HG03095 (cell line): ENCODE data around the gene SLC9A9.
"Not testable (repeated sequence)": the region's sequence is repeated elsewhere in the genome, so short reads cannot be mapped to it uniquely, and the experiment has no call there.

Experiments
- ATAC-seq: cut with Tn5 transposase; IDR thresholded peaks from one replicate; pipeline ENCODE4 v1.9.1; 2021; ENCODE audit warnings: moderate library complexity; ENCODE audit not compliant: unreplicated experiment

The SLC9A9 gene

DNA sequence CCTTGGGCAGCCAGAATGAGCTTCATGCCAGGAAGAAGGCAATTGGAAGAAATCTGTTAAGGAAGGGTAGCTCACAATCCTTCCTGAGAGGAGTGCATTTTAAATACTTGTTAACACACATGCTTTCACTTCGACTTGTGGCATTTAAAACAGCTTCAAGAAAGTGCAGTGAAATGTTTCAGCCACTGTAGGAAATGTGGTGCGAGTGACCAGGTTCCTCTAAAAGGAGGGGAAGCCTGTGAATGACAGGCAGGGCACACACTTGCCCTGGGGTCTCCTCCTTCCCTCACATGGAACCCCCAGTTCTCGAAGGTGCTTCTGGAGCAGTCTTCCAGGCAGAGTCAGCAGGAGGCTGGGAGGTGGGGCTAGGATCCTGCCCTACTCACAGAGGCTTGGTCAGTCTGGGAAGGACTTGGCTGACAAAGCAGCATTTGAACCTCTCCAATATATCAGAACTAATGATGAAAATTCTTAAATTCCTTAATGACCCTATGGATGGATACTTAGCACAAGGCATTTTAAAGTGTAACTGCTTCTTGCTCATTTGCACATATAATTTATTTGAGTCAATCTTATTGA is 370.1 kb downstream of the SLC9A9 start:
- ATAC-seq: no peak

DNA sequence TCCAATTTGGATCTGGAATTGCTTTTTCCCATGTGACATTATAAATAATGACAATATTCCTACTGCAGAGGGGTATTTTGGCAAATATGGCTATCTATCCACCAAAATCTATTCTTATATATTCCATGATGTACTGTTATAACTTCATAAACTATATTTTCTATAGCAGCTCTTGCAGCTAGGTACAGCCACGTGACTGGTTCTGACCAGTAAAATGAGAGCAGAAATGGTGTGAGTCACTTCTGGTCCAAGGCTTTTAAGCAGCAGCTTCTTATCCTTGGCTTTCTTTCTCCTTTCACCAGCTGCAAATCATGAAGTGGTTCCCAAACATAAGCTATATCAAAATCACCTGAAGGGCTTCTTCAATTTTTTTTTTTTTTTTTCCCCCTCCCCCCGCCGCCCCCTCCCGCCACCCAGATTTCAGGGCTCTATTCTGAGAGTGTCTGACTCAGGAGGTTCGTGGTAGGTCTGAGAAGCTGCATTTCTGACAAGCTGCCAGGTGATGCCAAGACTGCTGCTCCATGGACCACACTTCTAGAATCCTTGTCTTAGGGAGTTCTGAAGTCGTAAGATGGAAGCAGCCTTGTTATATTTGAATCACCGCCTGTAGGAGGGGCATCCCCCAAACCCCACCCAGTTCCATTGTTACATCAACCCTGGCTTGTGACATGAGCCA is 371.2 kb downstream of the SLC9A9 start:
- ATAC-seq: no peak

DNA sequence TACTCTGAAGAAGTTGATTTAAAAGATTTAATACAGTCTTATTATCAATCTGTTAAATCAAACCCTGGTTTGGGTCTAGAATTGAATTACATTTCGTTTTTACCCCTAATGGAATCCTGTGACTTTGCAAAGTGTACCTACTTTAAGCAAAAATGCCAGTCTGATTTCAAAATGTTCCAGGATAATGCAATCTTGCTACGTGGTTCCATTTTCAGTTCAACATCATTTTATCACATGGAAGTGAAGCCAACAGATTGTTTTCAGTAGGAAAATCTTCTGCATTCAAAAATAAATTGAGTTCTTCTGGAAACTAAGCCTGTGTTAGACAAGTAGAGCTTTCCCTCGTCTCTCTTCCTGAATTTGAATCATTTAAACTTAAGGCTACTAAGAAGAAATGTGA is 372.3 kb downstream of the SLC9A9 start:
- ATAC-seq: no peak

DNA sequence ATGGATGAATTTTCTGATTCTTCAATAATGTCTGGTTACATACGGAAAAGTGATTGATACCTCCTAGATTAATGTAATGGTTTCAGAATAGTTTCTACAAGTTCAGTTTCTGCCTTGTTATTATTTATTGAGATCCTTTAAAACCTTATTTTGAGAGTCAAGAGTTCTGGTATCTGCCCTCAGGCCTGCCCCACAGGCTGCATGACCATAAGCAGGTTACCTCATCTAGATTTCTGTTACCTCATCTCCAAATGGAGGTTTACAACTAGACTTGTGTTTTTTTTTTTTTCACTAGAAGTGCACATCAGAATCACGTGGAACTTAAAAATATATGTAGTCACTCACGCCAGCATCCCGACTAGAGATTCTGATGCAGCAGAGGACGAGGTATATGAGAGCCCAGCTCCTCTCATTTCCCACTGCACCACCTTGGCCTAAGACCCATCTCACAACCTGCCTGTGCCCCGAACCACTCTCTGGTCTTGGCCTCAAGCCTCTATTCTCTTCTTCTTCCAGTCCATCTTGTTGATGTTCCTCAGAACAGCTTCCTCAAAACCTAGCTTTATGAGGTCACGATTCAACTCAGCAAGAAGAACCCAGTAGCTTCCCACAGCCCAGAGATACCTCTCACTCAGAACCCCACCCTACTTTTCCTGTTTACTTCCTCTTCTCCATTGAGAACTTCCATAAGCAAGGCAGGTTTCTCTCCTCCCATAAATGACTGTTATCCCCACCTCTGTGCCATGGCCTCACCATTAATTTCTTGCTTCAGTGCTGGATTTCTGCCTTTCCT is 375.3 kb downstream of the SLC9A9 start:
- no peak for ATAC-seq

DNA sequence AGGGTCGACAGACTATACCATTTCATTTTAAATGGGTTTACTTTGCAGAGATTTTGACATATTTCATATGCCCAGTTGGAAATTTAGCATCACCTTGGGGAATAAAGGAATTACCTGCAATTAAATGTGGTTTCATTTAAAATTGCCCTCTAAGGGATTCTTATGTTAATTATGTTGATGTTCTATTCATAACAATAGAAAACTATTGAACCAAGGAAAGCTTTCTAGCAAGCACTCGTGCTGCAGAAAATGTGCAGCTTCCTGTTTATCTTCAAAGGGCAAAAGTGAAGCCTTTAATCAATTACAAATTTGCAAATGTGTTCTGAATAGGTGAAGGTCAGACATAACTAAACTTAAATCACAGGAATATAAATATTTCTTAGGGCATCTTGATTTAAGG is 376.6 kb downstream of the SLC9A9 start:
- no peak for ATAC-seq

DNA sequence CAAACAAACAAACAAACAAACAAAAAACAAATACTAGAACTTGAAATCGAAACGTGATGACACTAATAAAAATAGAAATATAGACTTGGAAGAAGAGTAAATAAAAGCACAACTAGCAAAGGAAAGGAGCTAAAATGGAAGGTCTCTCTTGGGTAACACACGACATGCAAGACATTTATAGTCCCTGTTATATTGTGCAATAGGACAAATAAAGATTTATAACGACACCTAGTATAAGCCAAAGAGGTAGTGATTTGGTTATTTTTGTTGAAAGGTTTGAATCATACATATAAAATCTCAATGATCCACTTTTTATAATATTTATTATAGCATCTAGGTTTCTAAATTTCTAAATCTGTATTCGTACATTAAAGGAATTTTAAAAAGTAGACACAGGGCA is 379.1 kb downstream of the SLC9A9 start:
- no peak for ATAC-seq

DNA sequence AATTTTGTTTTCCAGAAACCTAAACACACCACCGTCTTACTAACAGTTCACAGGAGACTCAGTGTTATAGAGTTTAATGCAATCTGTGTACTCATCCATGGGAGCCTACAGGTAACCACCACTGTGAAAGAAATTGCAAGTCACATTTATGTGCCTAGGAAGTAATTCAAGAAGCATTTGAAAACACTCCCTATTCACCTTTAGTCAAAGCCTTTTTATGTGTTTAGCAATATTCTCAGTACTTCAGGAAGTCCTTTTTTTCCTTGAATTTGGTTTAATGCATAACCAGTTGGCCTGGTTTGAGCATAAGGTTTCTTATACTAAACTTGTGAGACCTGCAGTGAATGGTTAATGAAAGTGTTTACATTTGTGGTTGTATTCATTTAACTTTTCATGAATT is 382.6 kb downstream of the SLC9A9 start:
- no peak for ATAC-seq

DNA sequence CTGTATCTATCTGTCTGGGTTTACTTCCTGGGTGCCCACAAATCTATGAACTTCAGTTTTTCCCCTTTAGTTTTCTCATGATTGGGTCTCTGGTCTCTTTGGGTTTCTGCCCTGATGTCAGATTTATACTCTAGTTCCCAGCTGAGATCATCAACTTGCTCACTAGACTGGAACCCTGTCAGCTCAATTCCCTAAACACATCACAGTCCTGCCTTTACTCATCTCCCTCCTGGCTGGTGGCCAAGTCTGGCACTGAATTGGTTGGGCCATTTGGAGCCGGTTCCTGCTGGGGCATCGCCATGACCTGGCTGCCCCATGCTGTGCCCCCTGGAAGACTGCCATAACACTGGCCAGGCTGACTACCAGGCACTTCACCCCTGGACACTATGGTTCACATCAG is 383.4 kb downstream of the SLC9A9 start:
- ATAC-seq: no peak

DNA sequence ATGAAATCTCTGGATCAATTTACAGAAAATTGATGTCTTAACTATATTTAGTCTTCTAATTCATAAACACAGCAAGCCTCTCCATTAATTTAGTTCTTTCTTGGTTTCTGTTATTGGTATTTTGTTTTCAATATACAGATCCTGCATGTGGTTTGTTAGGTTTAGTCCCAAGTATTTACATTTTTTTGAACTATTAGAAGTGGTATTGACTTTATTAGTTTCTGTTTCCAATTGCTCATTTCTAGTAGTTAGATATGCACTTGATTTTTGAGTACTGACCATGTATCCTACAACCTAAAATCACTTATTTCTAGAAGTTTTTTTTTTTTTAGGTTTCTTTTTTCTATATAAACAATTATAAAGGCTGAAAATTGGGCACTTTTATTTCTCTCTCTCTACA is 392.8 kb downstream of the SLC9A9 start:
- ATAC-seq: no peak

DNA sequence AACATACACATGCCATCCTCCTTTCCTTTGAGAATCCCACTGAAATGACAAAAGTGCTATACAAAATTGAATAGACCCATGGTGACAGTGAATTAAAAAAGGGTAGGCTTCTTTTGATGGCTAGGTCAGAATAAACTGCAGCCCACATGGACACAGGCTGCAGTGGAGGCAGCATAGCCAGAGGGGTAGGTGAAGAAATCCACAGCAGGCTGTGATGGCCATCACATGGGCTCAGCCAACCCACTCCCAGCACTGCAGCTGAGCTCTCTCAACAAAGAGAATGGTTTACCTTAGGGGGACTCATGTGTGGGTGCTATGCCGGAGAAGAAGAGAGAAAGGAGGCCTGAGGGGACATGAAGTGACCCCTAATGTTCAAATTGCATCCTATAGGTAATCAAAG is 397.6 kb downstream of the SLC9A9 start:
- no peak for ATAC-seq

DNA sequence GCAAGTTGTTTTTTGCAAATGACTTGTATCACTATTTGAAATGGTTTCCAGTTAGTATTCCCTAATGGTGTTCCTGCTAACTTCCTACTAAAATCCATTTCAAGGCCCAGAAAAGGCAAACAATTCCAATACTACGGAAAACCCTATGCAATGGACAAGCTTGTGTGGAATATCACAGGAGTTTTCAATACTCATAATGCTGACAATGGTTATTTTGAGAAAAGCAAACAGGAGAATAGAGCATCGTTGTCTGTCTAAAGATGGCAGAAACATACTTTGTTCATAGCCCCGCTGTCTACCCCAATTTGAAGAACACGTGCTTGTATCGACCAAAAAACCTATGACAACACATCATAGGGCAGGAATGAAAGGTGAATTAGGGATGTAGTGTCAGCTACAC is 400.8 kb downstream of the SLC9A9 start:
- ATAC-seq: no peak

DNA sequence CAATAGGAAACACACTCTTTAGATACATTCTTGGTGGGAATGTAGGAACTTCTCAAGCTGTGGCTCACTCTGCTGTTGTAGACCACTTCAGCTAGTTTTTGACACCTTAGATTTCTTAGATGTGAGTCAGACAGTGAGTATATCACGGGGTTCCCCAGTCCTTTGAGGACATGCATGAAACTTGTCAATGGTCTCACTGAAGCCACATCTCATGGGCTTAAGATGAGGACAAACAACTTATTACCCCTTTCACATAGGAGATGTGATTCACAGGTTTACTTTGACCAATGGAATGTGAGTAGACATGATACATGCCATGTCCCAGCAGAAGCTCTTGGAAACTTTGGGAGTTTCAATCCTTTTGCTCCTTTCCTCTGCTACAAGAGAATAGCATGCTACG is 403.1 kb downstream of the SLC9A9 start:
- peak; percentile 69 for ATAC-seq

DNA sequence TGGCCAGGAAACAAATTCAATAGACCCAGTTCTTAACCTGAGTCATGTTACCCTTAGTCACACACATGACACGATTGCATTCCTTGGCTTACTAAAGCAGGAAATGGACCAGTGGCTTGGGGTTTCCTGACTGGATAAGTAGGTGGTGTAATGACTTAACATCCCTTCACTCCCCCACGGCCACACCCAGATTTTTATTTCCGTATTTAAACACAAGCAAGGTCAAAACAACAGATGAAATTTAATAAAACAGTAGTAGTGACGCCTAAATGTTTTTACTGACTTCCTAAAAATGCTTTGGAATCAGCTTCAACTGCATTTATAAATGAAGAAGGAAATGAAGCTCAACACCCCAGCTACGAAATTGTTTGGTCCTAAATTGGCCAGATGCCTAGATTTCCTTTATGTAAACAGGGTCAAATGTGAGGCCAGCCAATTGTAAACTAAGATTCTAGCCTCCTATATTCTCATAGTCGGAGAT is 404.4 kb downstream of the SLC9A9 start:
- no peak for ATAC-seq

DNA sequence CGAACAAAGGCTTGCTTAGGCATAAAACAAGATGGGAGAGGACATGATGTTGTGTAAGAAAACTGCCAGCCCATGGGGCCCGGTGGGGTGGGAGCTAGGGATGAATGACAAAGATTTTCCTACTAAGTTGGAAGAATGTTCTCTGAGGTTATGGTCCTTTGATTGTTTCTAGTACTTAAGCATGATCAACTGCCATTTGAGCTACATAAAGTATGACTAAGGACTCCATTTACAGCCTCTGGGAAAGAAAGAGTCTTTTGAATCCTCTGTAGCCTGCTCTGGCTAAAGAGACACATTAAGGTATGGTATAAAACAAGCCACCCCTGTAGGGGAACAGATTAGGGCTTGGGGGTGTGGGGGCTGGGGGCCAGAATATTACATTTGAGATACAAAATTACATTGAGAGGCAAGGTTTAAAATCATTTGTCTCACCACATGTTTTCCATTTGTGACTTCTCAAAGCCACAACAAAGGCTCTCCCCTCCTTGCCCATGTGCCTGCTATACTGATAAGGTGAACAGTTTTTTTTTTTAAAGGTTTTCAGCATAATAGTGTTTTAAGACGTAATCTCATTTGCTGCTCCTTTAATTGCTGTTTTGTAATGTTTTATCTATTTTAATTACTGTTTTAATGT is 405.3 kb downstream of the SLC9A9 start:
- ATAC-seq: no peak

DNA sequence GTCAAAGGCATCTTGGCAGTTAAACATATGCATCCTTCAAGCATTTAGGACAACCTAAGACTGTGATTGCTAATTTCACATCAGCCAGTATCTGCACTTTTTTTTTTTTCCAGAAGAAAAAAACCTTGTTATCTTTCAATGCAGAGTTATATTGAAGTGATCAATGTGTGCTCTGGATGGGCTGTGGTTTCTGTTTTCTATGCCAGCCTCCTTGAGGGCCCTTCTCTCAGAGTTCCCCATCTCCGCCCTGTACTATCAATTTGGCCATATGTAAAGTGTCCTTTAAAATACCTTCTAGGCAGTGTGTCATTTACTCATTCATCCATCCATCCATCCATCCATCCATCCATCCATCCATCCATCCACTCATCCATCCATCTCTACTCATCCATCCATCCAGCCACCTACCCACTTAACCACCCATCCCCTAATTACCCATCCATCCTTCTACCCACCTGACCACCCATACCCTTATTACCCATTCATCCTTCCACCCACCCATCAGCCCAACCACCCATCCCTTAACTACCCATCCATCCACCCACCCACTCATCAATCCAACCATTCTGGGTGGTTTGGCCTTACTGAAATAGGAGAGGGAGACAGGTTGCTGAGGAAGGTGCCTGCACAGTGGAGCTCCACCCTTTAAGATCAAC is 406.6 kb downstream of the SLC9A9 start:
- no peak for ATAC-seq

DNA sequence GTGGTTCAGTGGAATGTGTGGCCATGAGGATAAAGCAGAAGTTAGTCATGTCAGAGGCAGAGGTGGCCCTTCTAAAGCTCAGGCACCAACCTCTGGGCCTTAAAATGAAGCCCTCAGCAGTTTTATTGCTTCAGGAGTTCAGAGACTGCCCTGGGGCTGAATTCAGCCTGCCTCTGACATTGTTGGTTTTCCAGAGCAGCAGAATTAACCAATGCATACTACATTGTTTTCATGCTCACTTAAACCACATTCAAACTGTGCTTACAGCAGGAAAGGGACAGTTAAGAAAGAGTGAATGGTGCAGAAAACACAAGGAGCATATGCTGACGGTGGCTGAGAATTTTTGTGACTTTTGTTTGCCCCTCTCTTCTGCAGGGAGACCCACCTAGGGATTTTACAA is 408.5 kb downstream of the SLC9A9 start:
- ATAC-seq: no peak

DNA sequence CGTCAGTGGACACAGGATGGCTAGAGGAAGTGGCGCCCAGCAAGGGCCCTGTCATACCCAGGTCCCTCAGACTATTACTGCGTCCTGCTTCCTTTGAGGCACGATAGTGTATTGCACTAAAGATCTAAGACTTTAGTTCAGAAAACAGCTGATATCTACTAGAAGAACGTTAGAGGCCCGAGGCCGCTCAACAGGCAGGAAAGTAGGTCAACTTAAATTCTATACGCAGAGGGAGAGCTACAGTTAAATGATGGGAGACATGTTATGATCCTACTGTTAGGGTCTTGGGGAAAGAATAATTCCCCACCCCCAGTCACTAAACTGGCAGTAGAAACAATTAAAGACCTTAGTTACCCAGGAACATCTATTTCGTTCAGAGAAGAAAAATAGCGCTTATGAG is 410.9 kb downstream of the SLC9A9 start:
- no peak for ATAC-seq

DNA sequence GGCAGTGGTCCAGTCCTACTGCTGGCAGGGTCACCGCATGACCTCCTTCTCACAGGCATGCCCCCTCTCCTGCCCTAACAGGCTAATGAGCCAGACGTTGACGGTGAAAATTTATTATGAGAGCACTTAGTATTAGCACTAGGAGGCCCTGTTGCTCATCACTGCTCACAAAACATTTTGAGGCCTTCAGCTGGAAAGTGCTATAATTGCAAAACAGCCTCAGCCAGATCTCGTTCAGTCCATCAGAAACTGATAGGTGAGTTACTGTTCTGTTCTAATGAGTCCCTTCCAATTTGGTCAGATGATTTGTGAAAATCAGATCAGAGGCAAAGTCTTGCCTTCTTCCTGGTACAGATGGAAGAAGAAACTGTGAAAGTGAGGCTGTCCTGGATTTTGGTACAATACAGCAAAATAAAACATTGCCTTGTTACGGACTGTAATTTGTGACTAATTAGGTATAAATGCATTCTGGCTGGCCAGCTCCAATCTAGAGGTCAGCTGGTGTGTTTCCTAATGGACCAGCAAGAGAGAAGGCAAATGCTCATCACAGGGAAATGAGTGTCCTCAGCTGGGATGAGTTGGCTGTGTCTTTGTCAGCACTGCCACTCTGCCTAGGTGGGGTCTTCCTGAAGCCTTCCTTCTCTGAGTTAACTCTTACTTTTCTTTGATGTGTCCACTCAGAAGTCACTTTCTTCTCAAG is 411.9 kb downstream of the SLC9A9 start:
- ATAC-seq: no peak

DNA sequence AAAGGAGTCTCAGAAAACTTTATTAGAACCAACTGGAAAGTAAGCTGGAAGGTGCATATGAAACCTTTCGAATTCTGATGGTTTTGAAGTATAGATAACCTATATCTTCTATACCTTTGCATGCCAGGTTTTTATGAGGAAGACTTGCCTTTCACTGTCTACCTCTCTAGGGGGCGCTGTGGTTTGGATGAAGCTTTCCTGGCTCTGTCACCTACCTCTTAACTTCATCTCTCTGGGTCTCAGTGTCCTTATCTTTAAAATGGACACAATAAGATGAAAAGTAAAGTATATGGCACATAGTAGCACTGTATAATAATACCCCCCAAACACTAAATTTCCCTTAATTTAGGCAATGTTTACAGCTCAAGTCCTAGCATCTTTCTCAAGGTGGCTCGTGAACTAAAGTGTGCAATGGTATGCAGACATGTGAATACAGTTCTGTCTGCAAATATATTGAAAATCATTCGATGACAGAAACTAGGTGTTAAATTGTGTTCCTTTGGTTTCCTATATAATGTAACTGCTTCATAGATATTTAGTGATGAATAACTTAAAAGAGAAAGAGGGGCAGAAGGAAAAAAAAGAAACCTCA is 414.4 kb downstream of the SLC9A9 start:
- ATAC-seq: no peak

DNA sequence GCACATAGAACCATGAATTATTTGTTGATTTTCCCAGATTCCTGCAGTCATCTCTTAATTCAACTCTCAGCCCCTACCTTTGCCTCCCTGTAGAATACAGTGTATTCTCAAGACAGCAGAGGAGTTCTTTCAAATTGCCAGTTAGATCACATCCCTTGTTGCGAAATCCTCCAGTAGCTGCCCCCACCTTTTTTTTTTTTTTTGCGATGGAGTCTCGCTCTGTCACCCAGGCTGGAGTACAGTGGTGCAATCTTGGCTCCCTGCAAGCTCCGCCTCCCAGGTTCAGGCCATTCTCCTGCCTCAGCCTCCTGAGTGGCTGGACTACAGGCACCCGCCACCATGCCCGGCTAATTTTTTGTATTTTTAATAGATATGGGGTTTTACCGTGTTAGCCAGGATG is 417.0 kb downstream of the SLC9A9 start:
- ATAC-seq: not testable (repeated sequence)
